OCI-LY3 (cell line): ENCODE results near the gene FOXR1.

ENCODE experiments used
- H2AFZ ChIP-seq: fragments of 200-600, 300-600 bp; shearing (Covaris generic); 2 replicates; pipeline ENCODE4 v1.6.0; 2014; ENCODE audit warnings: antibody characterized with exemption, low read depth, low read length
- H3K27ac ChIP-seq: fragments of 200-600, 300-600 bp; sonication (generic); 2 replicates; pipeline ENCODE4 v1.5.1; 2014; ENCODE audit warnings: mild to moderate bottlenecking, low read length, moderate library complexity, mixed read lengths
- H3K27me3 ChIP-seq: fragments of 200-600, 300-600 bp; sonication (generic); 2 replicates; pipeline ENCODE4 v1.6.1; 2014; ENCODE audit warnings: low read depth, low read length, mixed read lengths
- H3K36me3 ChIP-seq: fragments of 200-600, 300-600 bp; sonication (generic); replicated peaks from 2 replicates; pipeline ENCODE3; 2014; ENCODE audit warnings: low read depth, low read length, mixed read lengths
- H3K4me1 ChIP-seq: fragments of 300-600, 200-600 bp; sonication (generic); 2 replicates; pipeline ENCODE4 v1.6.1; 2014; ENCODE audit warnings: low read length, mixed read lengths
- H3K4me2 ChIP-seq: fragments of 200-600, 300-600 bp; sonication (generic); 2 replicates; pipeline ENCODE4 v1.6.1; 2014; ENCODE audit warnings: low read length, mixed read lengths
- H3K4me3 ChIP-seq: fragments of 300-600, 200-600 bp; sonication (generic); 2 replicates; pipeline ENCODE4 v1.5.1; 2014; ENCODE audit warnings: antibody characterized with exemption, mild to moderate bottlenecking, low read length, moderate library complexity
- H3K79me2 ChIP-seq: fragments of 300-600, 200-600 bp; shearing (Covaris generic); 2 replicates; pipeline ENCODE4 v1.6.1; 2014; ENCODE audit warnings: mild to moderate bottlenecking, low read length, mixed read lengths
- H3K9ac ChIP-seq: fragments of 300-600, 200-600 bp; shearing (Covaris generic); 2 replicates; pipeline ENCODE4 v1.6.0; 2014; ENCODE audit warnings: mild to moderate bottlenecking, low read length, moderate library complexity
- H3K9me3 ChIP-seq: fragments of 200-600, 300-600 bp; shearing (Covaris generic); 2 replicates; pipeline ENCODE4 v1.6.1; 2014; ENCODE audit warnings: low read length, mixed read lengths; ENCODE audit not compliant: insufficient read depth
- H4K20me1 ChIP-seq: fragments of 200-600, 300-600 bp; sonication (generic); 2 replicates; pipeline ENCODE4 v1.6.1; 2016; ENCODE audit warnings: low read length, mixed read lengths; ENCODE audit not compliant: insufficient read depth
- EZH2phosphoT487 ChIP-seq: fragments of 200-600 bp; shearing (Covaris generic); IDR thresholded peaks from 2 replicates; pipeline ENCODE4 v1.6.1; 2018; ENCODE audit warnings: antibody characterized with exemption, mixed run types, low read depth
- TF ChIP-seq, protein P1 (sequence below): fragments of 200-600, 300-600 bp; sonication (generic); IDR thresholded peaks from 2 replicates; pipeline ENCODE4 v1.5.1; 2014; ENCODE audit warnings: antibody characterized with exemption, low read length, low read depth

FOXR1 gene

GRCh38 chr11:118928101-118928869, 43.3 kb upstream of the FOXR1 start:
- no peaks in the 10 kb centered on the region for H4K20me1 ChIP-seq
- peak overlapping the region; percentile 85 for H3K4me3 ChIP-seq
- peak overlapping the region; percentile 95 for H3K4me2 ChIP-seq
- peak overlapping the region; percentile 49; the same call in 1 of the 2 replicates for H2AFZ ChIP-seq
- TF ChIP-seq, protein P1, sequence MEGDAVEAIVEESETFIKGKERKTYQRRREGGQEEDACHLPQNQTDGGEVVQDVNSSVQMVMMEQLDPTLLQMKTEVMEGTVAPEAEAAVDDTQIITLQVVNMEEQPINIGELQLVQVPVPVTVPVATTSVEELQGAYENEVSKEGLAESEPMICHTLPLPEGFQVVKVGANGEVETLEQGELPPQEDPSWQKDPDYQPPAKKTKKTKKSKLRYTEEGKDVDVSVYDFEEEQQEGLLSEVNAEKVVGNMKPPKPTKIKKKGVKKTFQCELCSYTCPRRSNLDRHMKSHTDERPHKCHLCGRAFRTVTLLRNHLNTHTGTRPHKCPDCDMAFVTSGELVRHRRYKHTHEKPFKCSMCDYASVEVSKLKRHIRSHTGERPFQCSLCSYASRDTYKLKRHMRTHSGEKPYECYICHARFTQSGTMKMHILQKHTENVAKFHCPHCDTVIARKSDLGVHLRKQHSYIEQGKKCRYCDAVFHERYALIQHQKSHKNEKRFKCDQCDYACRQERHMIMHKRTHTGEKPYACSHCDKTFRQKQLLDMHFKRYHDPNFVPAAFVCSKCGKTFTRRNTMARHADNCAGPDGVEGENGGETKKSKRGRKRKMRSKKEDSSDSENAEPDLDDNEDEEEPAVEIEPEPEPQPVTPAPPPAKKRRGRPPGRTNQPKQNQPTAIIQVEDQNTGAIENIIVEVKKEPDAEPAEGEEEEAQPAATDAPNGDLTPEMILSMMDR: peak; percentile 89
- no peak for TF ChIP-seq EZH2phosphoT487
- peaks cover 5% of the 10 kb centered on the region; the same call in 1 of the 2 replicates for H3K27me3 ChIP-seq
- peaks cover 21% of the 10 kb centered on the region for H3K79me2 ChIP-seq
- H3K9ac ChIP-seq: peak overlapping the region; percentile 76
- peaks cover 33% of the 10 kb centered on the region for H3K4me1 ChIP-seq
- no peaks in the 10 kb centered on the region for H3K9me3 ChIP-seq
- H3K36me3 ChIP-seq: no peaks in the 10 kb centered on the region
- H3K27ac ChIP-seq: peak overlapping the region; percentile 78

DNA sequence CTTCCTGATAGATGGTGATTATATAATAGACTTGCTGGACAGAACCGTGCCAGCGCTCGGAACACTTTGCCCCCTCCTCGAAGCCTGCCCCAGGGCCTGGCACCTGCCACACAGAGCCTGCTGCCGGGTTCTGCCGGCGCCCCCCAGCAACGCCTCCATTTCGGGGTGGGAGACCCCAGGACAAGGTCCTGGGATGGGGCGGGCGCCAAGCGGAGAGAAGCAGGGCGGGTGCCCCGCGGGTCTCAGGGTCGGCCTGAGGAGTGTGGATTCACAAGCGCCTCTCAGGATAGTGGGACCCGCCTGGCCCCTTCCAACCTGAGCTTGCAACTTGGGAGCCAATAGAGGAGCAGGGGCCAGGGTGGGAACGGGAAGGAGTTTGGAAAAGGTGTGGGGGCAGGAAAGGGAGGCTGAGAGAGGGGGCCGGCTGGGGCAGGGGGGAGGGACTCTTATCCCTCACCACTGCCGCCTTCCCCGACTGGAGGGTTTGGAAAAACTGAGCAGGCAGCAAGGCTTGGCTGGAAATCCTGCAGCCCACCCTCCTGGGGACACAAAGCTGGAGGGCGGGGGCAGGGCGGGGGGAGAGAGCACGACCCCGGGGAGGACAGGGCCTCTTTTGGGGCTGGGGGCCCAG, 42.6 kb upstream of the FOXR1 start:
- Histone ChIP-seq H3K9ac (peak overlapping the region; percentile 76), H2AFZ (peak overlapping the region; percentile 49; the same call in 1 of the 2 replicates), H3K4me2 (peak overlapping the region; percentile 95), H4K20me1 (no peaks in the 10 kb centered on the region), H3K4me3 (peak overlapping the region; percentile 85), H3K27me3 (peaks cover 5% of the 10 kb centered on the region; the same call in 1 of the 2 replicates), H3K27ac (peak overlapping the region; percentile 78), H3K9me3 (no peaks in the 10 kb centered on the region), H3K4me1 (peaks cover 27% of the 10 kb centered on the region), H3K36me3 (no peaks in the 10 kb centered on the region), H3K79me2 (peaks cover 14% of the 10 kb centered on the region)
- TF ChIP-seq, protein P1: no peak
- TF ChIP-seq EZH2phosphoT487: no peak

DNA sequence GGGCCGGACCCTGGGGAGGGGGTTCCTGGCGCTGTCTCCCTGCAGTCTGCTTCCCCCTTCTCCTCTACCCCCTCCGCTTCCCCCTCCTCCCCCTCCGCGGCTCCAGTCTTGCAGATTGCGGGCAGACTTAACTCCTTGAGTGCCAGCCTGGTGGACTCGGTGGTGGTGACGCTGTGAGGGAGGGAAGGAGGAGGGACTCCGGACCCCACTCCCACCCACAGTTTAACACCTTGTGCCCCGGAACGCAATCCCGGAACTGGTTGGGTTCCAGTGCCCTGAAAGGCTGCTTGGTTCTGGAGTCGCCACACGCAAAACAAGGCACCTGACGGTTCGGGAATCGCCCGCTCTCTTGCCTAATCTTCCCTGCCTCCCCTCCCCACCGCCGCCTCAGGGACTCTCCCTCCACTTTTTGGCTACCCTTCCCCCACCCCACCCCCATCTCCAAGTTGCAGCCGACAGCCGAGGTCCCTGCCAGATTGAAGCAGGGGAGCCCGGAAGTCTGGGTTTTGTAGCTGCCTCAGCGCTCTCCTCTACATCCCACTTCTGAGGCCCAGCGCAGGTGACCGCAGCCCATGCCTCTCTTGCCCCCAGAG, 42.0 kb upstream of the FOXR1 start:
- Histone ChIP-seq H3K27me3 (peaks cover 5% of the 10 kb centered on the region; the same call in 1 of the 2 replicates), H3K27ac (peak overlapping the region; percentile 78), H3K9me3 (no peaks in the 10 kb centered on the region), H3K4me2 (peak overlapping the region; percentile 95), H3K4me1 (peaks cover 21% of the 10 kb centered on the region), H3K79me2 (peaks cover 8% of the 10 kb centered on the region), H2AFZ (peak overlapping the region; percentile 50; the same call in 1 of the 2 replicates), H4K20me1 (no peaks in the 10 kb centered on the region), H3K36me3 (no peaks in the 10 kb centered on the region), H3K9ac (peak overlapping the region; percentile 76), H3K4me3 (peak overlapping the region; percentile 85)
- TF ChIP-seq, protein P1: no peak
- TF ChIP-seq EZH2phosphoT487: no peak
